Measurements from ENCODE around the gene ANO2. TPM values are rescaled to one million over a fixed set of nuclear protein-coding genes. Genes with fewer than 3 reads are reported as not detected.

Gene ANO2
- total and polyA plus RNA-seq, 2 donors (not counting 3 experiments of a cell fraction or from before 2014, with no cell fraction given) = 15.4 to 65.0 TPM

GRCh38 chr12:5619628-5620027, 325.4 kb downstream of the ANO2 start:
- CTCF ChIA-PET = no interaction called here
- intact Hi-C loops (cut with micrococcal nuclease) = no loop called here

More at GRCh38 chr12:5619628-5620027, 325.4 kb downstream of the ANO2 start:
- Histone ChIP-seq H3K9me1 (replicated peaks; ENCODE audit: control insufficient read depth, extremely low read depth, insufficient read depth, low read length) (no peaks in the 10 kb centered on the region), H3K4me3 (replicated peaks in 1 of 3; ENCODE audit: insufficient read depth in 1 of 3, low read depth in 1 of 3, low read length in 3 of 3) (no peak overlapping the region), H3K9me3 (replicated peaks; ENCODE audit: control insufficient read depth, insufficient read depth, low read length) (no peaks in the 10 kb centered on the region), H3K27me3 (ENCODE audit: control insufficient read depth in 2 of 2, insufficient read depth in 2 of 2, low read length in 2 of 2) (no peaks in the 10 kb centered on the region), H3K36me3 (ENCODE audit: control insufficient read depth in 2 of 2, extremely low read depth in 1 of 2, insufficient read depth in 2 of 2, low read length in 2 of 2) (peaks cover 0 to 4% of the 10 kb centered on the region in 2 experiments), H4K20me1 (replicated peaks; ENCODE audit: control insufficient read depth, extremely low read depth, insufficient read depth, low read length) (no peaks in the 10 kb centered on the region), H3K27ac (ENCODE audit: insufficient read depth, low read depth, low read length) (no peak overlapping the region), H3K79me2 (ENCODE audit: control insufficient read depth, insufficient read depth, low read length) (no peaks in the 10 kb centered on the region), H3K4me2 (ENCODE audit: insufficient read depth, low read length) (no peak overlapping the region), H3K9ac (replicated peaks; ENCODE audit: extremely low read depth, insufficient read depth, low read length) (no peak overlapping the region), H3K4me1 (ENCODE audit: control insufficient read depth, extremely low read depth, insufficient read depth, low read length) (peaks cover 1% of the 10 kb centered on the region), H2AFZ (ENCODE audit: low read depth, low read length) (no peak overlapping the region)
- FAIRE-seq (no peak), DNase-seq (ENCODE audit: low read depth, low spot score) (no peak)
- dilution Hi-C loops (cut with MboI; ENCODE audit: extremely low pct_ligation_motif_present, low sequenced_read_pairs) = no loop called here
- no TSS peak for BruUV-seq (replicated peaks)
- POLR2A ChIA-PET = no interaction called here
- TF ChIP-seq JUN (IDR thresholded peaks at IDR 0.05; ENCODE audit: borderline replicate concordance, insufficient read depth, insufficient read length, low read depth) = no peak
- TF ChIP-seq CTCF (IDR thresholded peaks at IDR 0.05; ENCODE audit: extremely low read depth in 1 of 2, insufficient read depth in 1 of 2, low read depth in 1 of 2, low read length in 2 of 2) = no peak
- no peak for TF ChIP-seq POLR2AphosphoS5 (IDR thresholded peaks at IDR 0.05; ENCODE audit: insufficient read depth, low read depth, low read length)
- no peak for TF ChIP-seq MAX (IDR thresholded peaks at IDR 0.05; ENCODE audit: insufficient read depth, insufficient read length)
- TF ChIP-seq GATA2 (IDR thresholded peaks at IDR 0.05; ENCODE audit: insufficient read depth, insufficient read length, low read depth, low read length) = no peak
- TF ChIP-seq POLR2A (IDR thresholded peaks at IDR 0.05; ENCODE audit: low read depth, low read length) = no peak
- TF ChIP-seq EZH2 (IDR thresholded peaks at IDR 0.05; ENCODE audit: borderline replicate concordance, low read depth, low read length, severe bottlenecking) = no peak
